Activated naive CD4-positive, alpha-beta T cell treated with Interleukin-2 at 50 U/mL for 16 hours (primary cell): ENCODE measurements around the gene SLC25A29.

Source experiments
- DNase-seq: peaks from one replicate; pipeline ENCODE4 v3.0.0-alpha.2; 2020

Gene SLC25A29

DNA sequence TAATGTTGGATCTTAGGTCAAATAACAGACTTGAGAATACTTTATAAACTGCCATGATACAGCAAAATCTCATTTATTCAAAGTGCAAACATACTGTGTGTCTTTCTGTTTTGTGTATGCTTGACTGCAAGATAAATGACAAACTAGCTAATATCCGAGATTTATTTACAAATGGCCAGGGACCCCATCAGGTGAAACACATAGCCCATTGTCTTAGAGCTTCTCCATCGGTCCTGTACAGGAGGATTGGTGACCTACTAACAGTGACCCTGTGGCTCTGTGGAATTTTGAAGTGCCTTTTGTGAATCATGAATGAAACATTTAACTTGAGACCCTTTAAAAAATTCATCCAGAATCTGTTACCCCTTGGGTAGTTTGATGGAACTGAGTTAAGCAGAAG is 27.1 kb downstream of the SLC25A29 start:
- no peak for DNase-seq

DNA sequence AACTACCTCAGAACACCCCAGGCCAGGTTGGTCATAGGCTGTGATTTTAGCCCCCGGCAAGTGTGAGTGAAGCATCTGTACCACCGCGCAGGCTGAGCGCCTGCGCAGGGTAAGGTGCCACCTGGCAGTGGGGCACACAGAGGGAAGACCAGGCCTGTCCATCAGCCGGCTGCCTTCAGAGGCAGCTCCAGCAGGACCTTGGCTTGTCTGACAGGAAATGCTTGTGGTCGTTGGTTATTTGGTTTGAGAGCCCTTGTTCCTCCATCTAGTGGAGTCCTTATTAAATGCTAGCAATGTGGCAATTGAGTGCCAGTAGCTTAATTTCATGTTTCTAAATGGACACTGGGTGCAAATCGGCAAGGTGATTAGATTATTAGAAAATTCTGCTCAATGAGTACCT is 27.5 kb downstream of the SLC25A29 start:
- DNase-seq = no peak

DNA sequence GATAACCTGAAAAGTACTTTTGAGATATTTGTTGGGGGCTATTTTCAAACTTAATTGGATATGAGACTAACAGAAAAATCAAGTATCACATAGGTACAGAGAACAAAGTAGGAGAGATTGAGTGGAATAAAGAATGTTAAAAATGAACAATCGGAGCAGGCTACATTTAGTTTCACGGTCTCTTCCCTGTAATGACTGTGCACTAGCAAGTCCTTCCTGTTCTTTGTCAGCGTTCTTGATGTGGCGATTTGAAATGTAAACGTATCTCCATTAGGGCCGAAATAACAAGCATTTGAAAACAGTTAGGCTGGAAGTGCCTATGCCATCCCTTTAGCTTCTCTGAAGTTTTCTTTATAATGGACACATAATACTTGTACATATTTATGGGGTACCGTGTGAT is 31.0 kb downstream of the SLC25A29 start:
- no peak for DNase-seq

DNA sequence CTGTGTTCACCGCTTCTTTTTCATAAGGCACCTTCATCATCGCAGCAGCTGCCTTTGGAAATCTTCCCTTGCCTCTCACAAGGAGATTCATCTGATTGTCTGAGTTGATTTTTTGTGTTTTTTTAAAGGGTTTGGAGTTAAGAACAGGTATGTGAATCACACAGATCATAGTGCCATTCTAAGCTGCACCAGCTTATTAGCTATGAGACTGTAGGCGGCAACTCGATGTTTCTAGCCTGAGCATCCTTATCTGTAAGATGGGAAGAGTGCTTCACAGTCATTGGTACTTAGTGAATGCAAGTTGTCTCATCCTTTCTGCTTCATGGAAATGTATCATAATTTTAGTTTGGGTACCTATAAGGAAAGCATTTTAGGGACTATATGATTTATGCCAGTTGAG is 32.0 kb downstream of the SLC25A29 start:
- DNase-seq = no peak

DNA sequence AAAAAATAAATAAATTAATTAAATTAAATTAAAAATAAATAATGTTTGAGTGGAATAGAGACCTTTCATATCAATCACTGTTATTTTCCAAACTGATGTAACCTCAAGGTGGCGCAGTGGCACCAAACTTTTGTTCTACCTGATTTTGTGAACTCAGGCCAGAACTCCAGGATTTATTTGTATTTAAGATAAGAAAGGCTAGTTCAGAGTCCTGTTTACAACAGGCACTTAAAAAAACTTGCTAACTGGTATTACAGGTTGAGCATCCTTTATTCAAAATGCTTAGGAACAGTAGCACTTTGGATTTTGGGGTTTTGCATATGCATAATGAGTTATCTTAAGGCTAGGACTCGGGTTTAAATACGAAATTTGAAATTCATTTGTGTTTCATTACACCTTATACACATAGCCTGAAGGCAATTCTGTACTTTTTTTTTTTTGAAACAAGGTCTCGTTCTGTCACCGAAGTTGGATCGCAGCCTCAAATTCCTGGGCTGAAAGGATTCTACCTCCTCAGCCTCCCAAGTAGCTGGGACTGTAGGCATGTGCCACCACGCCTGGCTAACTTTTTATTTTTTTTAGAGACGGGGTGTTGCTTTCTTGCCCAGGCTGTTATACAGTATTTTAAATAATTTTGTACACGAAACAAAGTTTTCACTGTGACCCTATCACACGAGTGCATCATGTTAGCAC is 34.9 kb downstream of the SLC25A29 start:
- DNase-seq = peak; percentile 15

DNA sequence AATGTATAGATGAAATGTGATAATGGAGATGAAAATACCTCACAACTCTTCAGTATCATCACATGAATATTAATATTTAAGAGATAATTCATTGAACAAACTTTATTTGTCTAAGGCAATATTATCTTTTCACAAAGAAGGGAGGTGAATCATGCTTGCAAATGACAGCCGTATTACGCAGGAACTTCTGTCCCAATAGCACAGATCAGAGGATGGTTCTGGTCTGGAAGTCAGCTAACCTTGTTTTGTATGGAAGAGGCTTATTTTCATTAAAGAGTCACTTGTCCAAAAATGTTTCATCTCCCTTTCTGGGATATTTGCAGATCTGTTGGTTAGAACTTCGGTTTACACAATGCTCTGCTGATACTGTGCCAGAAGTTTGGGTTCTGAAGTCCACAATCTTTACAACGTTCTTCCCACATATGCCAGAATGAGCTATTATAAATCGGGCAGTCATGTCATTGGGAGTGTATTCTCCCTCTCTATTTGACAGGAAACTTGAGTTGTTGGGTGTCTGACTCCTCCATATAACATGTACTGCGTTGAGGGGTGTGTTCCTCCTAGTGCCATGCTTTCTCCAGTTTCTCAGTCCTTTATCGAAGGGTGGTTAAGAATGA is 37.5 kb downstream of the SLC25A29 start:
- DNase-seq = no peak

DNA sequence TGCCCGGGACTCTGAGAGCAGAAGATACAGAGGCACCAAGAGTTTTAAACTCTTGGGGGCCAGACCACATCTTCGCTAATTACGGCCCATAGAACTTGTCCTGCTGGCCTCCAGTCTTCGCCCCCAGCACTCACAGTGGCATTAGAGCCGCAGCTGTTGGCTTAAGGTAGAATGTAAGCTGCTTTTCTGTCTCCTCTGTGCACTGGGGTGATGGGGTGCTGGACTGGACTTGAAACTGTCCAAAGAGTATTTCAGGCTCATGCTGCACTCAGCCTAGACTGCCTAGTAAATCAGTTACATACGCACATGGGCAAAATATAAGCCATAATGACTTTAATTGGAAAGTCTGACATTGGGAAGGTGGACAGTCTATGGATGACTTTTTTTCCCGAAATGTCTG is 38.3 kb downstream of the SLC25A29 start:
- DNase-seq = no peak

DNA sequence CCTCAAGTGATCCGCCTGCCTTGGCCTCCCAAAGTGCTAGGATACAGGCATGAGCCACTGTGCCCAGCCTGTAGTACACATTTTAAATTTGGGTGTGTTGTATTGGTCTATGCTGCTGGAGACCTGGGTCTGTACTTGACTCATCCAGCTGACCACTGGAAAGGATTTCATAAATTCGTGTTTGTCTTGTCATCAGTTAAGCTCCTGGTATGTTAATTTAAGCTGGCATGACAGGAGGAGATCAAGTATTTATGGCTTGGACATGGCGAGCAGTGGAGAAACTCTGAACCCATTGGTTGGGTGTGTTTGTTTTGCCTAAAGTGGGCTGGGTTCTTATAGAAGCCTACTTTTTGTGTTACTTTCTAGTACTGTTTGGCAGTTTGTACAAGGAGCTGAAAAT is 43.1 kb downstream of the SLC25A29 start:
- no peak for DNase-seq

DNA sequence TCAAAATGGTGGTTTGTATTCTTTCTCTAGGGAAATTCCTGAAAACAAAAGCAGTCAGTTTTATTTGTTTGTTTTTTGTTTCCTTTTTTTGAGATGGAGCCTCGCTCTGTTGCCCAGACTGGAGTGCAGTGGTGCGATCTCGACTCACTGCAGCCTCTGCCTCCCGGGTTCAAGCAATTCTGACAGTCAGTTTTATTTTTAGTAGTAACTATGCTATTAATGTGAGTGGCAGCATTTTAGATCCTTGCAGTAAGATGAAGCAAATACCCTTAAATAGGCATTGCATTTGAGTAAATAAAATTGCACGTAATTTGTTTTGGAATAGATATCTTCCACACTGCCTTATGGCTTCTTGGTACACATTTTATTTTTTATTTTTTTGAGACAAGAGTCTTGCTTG is 43.7 kb downstream of the SLC25A29 start:
- DNase-seq = no peak

DNA sequence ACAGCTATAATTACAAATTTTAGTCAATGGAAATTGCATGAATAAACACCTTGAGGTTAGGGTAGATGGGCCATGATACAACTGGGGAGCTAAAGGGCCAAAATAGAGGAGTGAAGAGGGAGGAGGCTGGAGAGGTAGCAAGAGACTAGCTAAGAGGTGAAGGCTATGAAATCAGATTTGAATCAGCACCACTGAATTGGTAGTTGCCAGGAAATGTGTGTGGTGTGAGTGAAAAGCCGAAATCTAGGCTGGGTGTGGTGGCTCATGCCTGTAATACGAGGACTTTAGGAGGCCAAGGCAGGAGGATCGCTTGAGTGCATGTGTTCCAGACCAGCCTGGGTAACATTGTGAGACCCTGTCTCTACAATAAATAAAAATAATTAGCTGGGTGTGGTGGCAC is 44.6 kb downstream of the SLC25A29 start:
- no peak for DNase-seq

DNA sequence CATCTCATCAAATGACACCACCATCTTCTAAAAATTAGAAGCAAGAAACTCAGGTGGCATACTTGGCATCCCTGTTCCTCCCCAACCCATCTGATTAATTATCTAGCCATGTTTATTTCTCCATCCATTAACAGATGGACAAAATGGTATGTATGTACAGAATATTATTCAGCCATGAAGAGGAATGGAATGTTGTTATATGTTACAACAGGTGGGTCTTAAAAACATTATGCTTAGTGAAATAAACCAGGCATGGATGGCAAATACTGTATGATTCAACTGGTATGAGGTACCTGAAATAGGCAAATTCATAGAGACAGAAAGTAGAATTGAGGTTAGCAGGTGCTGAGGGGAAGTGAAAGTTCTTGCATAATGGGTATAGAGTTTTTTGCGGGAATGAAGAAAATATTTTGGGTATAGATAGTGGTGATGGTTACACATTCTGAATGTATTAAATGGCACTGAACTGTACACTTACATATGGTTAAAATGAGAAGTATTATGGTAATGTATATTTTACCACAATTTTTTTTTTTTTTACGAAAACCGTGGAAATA is 49.8 kb downstream of the SLC25A29 start:
- no peak for DNase-seq

DNA sequence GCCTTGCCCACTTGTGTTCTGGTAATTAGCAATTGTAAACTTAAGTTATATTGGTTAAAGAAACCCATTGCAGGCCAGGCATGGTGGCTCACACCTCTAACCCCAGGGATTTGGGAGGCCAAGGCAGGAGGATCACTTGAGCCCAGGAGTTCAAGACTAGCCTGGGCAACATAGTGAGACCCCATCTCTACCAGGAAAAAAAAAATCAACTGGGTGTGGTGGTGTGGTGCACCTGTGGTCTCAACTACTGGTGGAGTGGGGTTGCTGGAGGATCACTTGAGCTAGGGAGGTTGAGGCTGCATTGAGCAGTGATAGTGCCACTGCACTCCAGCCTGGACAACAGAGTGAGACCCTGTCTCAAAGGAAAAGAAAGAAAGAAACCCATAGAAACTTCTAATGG is 53.6 kb downstream of the SLC25A29 start:
- DNase-seq = no peak

DNA sequence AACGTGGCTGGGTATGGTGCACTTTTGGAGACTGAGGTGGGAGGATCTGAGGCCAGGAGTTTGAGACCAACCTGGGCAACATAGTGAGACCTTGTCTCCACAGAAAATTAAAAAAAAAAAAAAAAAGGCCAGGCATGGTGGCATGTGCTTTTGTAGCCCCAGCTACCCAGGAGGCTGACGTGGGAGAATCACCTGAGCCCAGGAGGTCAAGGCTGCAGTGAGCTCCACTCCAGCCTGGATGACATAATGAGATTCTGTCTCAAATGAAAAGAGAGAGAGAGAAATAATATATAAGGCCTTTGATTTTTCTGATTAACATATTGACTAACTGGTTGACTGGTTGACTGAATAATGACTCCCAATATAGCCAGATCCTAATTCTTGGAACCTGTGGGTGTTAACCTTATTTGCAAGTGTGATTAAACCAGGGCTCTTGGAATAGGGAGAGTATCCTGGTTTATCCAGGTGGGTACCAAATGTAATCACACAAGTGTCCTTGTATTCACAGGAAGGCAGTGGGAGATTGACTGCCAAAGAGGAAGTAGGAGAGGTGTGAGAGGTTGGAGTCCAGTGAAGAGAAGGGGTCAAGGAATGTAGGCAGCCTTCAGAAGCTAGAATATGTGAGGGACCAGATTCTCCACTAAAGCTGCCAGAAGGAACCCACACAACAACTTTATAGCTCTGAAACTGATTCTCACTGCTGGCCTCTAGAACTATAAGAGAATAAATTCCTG is 55.3 kb downstream of the SLC25A29 start:
- DNase-seq = no peak

DNA sequence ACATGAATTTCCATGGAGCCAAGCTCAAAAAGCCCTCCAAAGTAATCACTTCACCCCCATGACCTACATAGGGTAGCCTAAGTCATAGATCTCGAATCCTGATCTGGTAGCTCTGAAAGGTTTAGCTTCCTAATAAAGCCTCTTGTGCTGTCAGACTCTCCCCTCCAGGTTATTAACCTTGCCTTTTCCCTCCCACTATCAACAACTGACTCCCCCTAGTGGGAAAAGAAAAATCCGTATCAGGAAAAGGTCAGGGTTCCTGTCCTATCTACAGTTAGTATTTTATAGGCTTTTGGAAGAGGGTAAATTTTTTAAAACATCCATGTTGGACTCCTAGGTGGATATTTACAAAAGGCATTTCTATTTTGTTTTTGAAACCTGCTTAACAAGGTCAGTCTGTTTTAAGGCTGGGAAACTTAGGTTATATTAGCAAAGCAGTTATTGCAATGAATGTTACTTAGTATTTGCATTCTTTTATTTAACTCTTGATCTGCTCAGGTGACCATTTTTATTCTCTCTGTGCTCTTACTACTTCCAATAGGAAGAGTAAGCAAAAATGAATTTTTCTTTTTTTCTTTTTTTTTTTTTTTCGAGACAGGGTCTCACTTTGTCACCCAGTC is 59.3 kb downstream of the SLC25A29 start:
- no peak for DNase-seq

DNA sequence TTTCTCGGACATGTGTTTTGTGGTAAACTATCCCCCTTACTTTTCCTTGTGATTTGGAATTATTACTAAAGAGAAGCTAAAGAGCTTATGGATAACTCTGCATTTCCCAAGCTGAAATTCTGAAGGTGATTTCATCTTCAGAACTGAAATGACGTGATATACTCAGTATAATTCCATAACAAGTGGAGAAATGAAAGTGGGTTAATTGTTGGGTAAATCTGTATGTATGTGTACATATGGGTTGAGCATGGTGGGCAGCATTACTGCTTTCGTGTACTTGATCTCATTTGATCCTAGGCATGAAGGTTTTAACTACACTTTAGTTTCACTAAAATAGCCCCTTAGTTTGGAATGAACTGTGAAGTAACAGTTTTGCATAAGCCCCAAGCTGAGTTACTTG is 63.2 kb downstream of the SLC25A29 start:
- DNase-seq = no peak

DNA sequence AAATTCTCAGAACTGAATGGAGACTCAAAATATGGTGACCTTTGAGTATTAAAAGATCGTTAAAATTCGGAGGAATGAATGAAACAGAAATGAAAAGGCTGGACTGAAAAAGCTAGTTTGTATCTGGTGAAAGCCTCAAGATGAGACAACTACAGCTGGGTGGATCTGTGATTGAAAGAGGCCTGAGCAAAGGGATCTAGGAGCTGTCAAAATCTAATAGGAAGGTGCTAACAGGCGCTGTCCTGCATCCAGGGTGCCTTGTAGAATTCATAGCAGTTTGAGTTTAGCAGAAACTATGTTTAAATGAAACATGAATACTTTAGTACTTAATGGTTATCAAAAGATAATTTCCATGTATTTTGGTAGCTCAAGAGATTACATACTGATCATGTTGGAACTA is 65.0 kb downstream of the SLC25A29 start:
- no peak for DNase-seq
